ENCODE measurements around the gene LPP.

GRCh38 chr3:188840290-188840689 lies 686.3 kb downstream of the LPP start:
- TF ChIP-seq CTCF (IDR thresholded peaks at IDR 0.05; ENCODE audit: borderline replicate concordance, extremely low read depth, low read length, poor library complexity, severe bottlenecking) (no peak), EZH2 (IDR thresholded peaks at IDR 0.05; ENCODE audit: borderline replicate concordance, low read depth, low read length, severe bottlenecking) (no peak)

Data from DND-41 (cell line).